Measurements from ENCODE around the gene FGF2. TPM values are rescaled to one million over a fixed set of nuclear protein-coding genes. Genes with fewer than 3 reads are reported as not detected.

FGF2 gene
- total RNA-seq, 4 donors from 2014 or later, result 5.1 to 57.9 (median 33.5) TPM

DNA sequence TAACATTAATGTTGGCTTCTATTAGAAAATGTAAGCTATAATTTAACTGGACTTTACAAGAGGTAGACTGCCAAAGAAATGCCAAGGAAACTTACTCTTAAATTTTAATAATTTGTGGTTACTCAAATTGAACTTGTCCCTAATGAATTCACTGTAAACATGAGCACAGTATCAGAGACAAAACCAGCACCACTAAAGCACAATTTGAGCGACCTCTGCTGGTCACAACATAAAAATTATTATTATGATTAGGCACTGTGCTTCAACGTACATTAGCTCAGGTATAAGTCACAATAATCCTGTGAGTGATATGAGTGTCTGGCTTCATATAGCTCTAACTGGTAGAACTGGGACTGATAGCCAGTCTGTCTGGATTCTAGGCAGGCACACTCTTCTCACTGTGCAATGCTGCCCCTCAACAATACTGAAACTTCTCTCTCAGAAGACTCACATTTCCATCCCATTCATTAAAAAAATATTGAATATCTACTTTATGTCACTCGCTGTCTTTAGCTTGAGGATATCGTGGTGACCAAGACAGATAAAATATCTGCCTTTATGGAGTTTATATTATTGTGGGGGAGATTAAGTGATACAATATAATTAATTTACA, 87.8 kb downstream of the FGF2 start:
- Histone ChIP-seq H3K36me3 (no peaks in the 10 kb centered on the region), H3K4me1 (no peaks in the 10 kb centered on the region), H3K9me3 (no peaks in the 10 kb centered on the region), H3K27me3 (no peaks in the 10 kb centered on the region), H3K4me3 (no peak overlapping the region), H3K27ac (no peak overlapping the region)
- no peak for DNase-seq
- intact Hi-C loops (cut with DNase I; ENCODE audit: low total_unique reads), result no loop called here
- no peak for TF ChIP-seq POLR2A (IDR thresholded peaks at IDR 0.05)
- TF ChIP-seq, protein P1, sequence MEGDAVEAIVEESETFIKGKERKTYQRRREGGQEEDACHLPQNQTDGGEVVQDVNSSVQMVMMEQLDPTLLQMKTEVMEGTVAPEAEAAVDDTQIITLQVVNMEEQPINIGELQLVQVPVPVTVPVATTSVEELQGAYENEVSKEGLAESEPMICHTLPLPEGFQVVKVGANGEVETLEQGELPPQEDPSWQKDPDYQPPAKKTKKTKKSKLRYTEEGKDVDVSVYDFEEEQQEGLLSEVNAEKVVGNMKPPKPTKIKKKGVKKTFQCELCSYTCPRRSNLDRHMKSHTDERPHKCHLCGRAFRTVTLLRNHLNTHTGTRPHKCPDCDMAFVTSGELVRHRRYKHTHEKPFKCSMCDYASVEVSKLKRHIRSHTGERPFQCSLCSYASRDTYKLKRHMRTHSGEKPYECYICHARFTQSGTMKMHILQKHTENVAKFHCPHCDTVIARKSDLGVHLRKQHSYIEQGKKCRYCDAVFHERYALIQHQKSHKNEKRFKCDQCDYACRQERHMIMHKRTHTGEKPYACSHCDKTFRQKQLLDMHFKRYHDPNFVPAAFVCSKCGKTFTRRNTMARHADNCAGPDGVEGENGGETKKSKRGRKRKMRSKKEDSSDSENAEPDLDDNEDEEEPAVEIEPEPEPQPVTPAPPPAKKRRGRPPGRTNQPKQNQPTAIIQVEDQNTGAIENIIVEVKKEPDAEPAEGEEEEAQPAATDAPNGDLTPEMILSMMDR (IDR thresholded peaks at IDR 0.05), result peak in 3 of 4 experiments; percentile 32 to 48 (median 33)

DNA sequence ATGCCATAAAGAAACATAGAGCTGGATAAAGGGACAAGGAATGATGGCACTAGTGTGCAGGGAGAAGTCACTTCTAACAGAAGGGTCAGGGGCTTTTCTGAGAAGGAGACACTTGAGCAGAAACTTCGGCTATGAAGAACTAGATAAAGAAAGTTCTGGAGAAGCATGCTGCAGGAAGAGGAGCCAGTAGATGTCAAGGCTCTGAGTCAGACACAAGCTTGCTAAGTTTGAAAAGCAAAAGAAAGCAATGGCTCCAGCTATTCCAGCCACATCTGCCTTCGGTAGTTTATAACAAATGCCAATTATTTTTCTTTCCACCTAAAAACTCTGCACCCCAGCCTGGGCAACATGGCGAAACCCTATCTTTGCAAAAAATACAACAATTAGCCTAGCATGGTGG, 88.3 kb downstream of the FGF2 start:
- Histone ChIP-seq H3K27me3 (no peaks in the 10 kb centered on the region), H3K4me3 (no peak overlapping the region), H3K27ac (no peak overlapping the region), H3K36me3 (no peaks in the 10 kb centered on the region), H3K4me1 (no peaks in the 10 kb centered on the region), H3K9me3 (no peaks in the 10 kb centered on the region)
- TF ChIP-seq, protein P1 (IDR thresholded peaks at IDR 0.05), result no peak
- no peak for TF ChIP-seq POLR2A (IDR thresholded peaks at IDR 0.05)
- DNase-seq, result no peak
- intact Hi-C loops (cut with DNase I; ENCODE audit: low total_unique reads), result no loop called here

DNA sequence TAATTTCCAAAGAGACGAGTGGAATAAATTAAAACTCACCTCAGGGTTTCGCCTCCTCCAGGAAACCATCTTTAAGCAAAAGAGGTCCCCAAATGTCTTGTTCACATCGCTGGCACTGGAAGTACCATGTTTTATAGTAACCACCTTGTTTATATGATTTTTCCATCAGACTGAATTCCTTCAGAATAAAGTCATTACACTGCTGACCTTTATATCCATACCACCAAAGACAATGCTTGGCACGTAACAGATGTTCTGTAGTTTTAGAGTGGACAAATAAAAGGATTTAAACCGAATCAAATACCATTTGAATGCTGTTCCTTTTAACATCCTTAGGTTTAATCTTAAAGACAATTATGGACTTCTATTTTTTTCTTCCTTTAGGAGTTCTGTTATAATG, 91.1 kb downstream of the FGF2 start:
- DNase-seq, result no peak
- no peaks in the 10 kb centered on the region for H3K9me3 ChIP-seq
- H3K4me3 ChIP-seq, result no peak overlapping the region
- H3K27ac ChIP-seq, result no peak overlapping the region
- H3K4me1 ChIP-seq, result no peaks in the 10 kb centered on the region
- H3K36me3 ChIP-seq, result no peaks in the 10 kb centered on the region
- H3K27me3 ChIP-seq, result no peaks in the 10 kb centered on the region
- intact Hi-C loops (cut with DNase I; ENCODE audit: low total_unique reads), result no loop called here
- TF ChIP-seq, protein P1 (IDR thresholded peaks at IDR 0.05), result no peak
- TF ChIP-seq POLR2A (IDR thresholded peaks at IDR 0.05), result no peak

DNA sequence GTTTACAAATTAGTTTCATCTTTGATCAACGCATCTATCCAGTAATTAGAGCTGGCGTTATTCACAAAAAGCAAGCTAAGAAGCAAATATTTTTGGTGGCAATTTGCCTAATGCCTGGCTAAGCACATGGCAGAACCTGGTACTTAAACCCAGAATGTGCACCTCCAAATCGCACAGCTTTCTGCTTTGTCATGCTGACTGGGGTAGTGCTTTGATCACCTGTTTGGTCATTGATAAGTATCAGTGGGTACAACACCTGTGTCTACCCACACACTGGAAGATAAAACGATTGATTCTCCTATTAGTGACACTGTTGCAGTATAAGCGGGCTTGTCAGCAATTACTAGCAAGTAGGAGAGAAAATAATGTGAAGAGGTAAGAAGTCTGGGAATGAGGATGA, 93.8 kb downstream of the FGF2 start:
- Histone ChIP-seq H3K4me3 (no peak overlapping the region), H3K9me3 (no peaks in the 10 kb centered on the region), H3K4me1 (peaks cover 0 to 6% of the 10 kb centered on the region in 2 donors), H3K27me3 (no peaks in the 10 kb centered on the region), H3K27ac (no peak overlapping the region), H3K36me3 (no peaks in the 10 kb centered on the region)
- TF ChIP-seq, protein P1 (IDR thresholded peaks at IDR 0.05), result no peak
- no peak for TF ChIP-seq POLR2A (IDR thresholded peaks at IDR 0.05)
- intact Hi-C loops (cut with DNase I; ENCODE audit: low total_unique reads), result loop anchor here (5.0 kb wide), 1 partner anchor 163 kb away; no protein-coding TSS in a partner anchor
- DNase-seq, result no peak

DNA sequence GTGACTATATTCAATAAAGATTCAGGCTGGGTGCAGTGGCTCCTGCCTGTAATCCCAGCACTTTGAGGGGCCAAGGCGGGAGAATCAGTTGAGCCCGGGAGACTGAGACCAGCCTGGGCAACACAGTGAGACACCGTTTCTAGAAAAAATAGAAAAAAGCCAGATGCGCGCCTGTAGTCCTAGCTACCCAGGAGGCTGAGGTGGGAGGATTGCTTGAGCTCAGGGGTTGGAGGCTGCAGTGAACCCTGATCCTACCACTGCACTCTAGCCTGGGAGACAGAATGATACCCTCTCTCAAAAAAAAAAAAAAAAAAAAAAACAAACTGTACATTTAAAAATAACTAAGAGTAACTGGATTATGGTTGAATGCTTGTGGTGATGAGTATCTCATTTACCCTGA, 94.7 kb downstream of the FGF2 start:
- no peak for TF ChIP-seq POLR2A (IDR thresholded peaks at IDR 0.05)
- TF ChIP-seq, protein P1 (IDR thresholded peaks at IDR 0.05), result no peak
- Histone ChIP-seq H3K4me1 (peaks cover 0 to 6% of the 10 kb centered on the region in 2 donors), H3K4me3 (peak overlapping the region; percentile 76 to 83), H3K27me3 (no peaks in the 10 kb centered on the region), H3K9me3 (no peaks in the 10 kb centered on the region), H3K27ac (peak overlapping the region; percentile 79 to 81), H3K36me3 (no peaks in the 10 kb centered on the region)
- intact Hi-C loops (cut with DNase I; ENCODE audit: low total_unique reads), result loop anchor here (5.0 kb wide), 1 partner anchor 164 kb away; no protein-coding TSS in a partner anchor
- DNase-seq, result no peak

Data from uterus (tissue), 4 donors.